ENCODE measurements around the gene CSRP1.

CSRP1 gene

DNA sequence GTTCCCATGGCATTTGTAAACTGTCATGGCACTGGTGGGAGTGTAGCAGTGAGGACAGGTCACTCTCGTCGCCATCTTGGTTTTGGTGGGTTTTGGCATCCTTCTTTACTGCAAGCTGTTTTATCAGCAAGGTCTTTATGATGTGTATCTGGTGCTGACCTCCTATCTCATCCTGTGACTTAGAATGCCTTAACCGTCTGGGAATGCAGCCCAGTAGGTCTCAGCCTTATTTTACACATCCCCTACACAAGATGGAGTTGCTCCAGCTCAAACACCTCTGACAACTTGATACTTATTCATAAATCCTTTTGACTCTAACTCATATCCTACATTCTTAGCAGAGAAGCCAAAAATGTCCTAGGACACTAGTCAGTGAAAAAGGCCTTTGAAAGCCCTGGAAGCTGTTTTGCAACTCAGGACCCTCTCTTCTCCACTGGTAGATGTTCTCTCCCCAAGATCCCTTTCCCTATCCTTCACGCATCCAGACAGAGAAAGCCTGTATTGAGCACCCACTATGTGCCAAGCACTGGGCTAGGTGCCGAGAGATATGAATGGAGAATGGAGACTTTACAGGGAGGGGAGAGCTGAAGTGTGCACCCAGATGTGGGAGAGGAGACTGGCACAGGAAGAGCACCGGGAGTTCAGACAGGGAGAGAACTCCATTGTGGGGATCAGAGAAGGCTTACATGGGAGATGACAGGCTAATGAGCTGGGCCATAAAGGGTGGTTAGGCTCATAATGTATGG lies 6.7 kb upstream of the CSRP1 start:
- DNase-seq = no peak

DNA sequence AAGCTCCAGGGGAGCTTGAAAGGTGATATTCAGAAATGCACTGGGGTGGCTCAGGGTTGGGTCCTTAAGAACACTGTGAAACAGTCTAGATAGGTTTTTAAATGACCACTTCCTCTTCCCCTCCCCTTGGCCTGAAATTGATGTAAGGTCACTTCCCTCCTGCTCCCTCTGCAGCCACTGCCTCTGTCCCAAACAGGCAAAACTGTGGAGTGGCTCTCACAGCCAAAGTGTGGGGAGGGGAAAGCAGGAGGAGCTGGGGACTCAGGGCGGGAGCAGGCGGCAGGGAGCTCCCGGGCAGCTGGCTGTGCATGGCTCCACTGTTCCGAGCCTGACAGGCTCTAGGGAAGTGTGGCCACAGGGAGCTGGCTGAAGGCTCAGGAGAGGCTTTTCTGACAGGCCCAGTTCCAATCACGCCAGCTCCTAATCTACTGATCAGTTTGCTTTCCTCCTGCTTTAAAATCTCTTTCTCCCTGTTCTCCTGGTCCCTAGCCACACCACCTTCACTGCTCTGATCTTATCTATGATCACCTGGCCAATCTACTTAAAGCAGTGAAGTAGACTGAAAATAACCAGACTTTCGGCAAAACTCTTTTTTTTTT lies 5.1 kb upstream of the CSRP1 start:
- DNase-seq = no peak

DNA sequence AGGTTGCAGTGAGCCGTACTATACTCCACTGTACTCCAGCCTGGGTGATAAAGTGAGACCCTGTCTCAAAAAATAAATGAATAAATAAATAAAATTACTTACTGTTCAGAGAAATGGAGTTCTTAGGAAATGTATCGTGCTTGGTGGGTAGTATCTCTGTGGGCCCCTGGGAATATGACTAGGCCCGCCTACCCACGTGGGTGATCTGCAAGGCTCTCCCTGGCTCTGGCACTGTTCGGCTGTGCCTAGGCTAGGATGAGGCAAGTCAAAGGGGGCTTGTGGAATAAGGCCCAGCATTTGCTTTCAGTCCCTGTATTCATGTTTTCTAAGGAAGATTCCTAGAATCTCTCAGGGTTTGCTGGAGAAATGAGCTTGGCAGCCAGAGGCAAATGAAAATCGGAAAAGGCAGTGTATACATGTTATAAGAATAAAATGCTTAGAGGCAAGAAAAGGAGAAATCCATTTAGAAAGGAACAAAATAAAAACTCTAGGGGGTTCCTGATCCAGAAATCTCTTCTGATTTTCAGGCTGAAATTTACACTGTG lies 4.5 kb upstream of the CSRP1 start:
- no peak for DNase-seq

DNA sequence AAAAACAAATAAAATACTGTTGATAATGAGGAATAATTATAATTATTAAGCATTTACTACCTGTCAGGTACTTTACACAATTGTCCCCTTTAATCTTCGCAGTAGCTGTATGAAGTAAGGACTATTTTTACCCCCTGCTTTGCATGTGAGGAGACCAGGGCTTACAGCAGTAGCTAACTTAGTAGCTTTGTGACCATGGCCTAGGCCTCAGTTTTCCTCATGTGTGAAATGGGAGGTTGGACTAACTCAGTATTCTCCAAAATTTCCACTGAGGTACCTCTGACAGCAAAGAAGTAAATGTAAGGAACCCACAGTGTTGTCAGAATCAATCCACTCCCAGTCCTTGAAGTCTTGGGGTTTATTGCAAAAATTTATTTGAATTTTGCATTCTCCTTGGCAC lies 3.8 kb upstream of the CSRP1 start:
- DNase-seq = no peak

DNA sequence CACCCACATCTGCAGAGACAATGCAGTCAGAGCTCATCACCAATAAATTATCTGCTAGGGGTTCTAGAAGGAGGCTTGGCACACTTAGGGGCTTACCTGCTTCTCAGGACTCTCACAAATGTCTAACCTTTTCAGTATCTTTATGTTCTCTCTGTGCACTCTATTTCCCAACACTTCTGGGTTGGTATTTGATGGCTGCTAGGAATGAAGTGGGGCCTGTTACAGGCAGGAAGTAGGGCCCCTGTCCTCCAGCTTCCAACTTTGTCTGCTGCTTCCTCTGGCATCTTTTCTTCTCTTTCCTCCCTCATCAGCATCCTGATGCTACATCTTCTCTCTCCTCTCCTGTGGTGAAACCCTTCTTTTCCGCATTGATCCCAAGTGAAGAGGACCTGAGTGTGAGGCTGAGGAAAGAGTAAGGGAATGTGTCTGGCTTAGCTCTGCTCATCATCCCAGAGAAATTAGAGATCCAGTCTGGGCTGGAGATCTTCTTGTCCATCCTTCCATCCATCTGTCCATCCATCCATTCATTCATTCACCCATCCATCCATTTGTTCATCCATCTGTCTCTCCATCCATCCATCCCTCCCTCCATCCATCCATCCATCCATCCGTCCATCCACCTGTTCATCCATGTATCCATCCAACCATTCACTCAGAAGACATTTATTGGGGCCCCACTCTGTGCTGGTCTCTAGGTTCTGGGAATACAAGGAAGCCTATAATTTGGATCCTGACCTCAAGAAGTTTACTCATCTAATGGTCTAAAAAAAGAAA lies 2.9 kb upstream of the CSRP1 start:
- no peak for DNase-seq

DNA sequence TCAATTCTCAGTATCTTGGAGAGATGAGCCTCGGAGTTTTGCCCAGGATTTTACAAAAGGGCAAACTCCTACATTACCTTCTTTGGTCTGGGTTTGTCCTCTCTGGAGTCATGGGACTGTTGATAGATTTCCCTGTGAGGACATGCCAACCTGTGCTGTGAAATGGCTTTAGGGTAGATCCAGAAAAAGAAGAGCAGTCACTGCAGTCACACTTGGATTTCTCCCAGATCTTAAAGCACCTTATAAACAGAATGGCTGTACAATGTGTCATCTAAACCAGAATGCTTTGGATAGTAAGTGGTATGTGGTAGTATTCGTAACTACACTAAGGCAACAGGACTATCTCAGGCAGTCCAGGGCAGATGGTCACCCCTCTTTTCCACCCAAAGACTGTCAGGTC lies 1.9 kb upstream of the CSRP1 start:
- no peak for DNase-seq

DNA sequence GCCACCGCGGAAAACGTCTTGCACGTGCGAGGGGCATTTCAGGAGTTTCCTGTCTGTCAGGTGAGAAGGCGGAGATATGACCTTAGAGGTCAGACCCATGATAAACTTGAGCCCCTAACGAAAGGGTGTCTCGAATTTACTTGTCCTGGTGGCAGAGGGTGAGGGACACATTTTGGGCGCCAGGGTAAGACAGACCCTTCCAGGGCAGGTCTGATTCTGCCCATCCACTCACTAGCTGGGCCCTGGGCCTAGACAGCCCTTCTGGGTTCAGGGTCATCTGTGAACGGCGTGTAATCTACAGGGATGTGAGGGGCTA lies 395 bp upstream of the CSRP1 start:
- no peak for DNase-seq

DNA sequence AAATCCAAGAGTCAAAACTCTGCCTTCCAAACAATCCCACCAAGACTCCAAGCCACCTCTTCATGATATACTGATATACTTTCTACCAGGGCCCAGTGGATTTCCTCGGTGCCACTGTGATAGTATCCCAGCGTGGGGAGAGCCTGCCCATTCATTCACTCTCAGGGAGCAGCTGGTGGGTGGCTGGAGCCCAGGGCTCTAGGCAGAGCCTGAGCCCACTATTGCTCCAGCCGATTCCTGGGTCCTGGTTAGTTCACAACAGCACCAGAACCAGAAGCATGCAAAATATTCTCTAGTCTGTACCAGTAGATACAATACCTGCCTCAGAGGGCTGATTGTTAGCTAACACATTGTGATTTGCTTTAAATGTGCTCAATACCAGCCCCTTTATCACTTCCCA lies 831 bp downstream of the CSRP1 start:
- DNase-seq = no peak

DNA sequence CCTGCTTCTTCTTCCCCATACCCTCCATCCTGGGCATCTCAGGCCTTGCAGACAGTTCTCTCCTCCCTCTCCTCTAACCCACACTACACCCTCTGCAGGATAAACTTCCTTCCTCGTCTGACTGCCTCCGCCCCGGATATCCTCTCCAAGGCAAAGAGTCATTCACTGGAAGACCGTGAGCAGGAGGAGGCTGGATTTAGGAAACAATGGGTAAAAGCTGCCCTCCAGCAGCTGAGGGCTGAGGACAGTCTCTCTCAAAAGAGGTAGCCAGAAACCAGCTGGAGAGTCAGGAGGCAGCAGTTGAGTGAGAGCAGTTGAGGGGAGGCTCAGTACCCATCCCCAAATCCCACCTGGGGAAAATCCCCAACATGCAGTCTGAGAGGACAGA lies 1.4 kb downstream of the CSRP1 start:
- no peak for DNase-seq

DNA sequence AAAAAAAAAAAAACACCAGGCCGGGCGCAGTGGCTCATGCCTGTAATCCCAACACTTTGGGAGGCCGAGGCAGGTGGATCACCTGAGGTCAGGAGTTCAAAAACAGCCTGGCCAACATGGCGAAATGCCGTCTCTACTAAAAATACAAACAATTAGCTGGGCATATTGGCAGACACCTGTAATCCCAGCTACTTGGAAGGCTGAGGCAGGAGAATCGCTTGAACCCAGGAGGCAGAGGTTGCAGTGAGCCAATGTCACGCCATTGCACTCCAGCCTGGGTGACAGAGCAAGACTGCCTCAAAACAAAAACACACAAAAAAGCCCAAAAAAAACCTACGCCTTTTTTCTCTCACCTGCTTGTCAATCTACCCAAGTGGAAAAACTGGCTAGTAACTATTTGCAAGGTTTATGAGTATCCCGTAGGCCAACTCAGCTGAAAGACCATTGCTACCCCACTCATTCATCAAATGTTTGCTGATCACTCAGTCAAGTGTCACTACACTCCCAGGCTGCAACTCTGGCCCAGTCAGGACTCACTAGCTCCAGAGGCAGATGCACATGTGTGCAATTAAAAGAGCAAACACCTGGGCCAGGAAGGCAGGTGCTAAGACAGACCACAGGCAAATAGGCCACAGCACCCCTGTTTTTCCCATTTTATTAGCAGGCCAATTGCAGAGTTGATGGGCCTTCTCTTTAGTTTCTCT lies 2.0 kb downstream of the CSRP1 start:
- no peak for DNase-seq

DNA sequence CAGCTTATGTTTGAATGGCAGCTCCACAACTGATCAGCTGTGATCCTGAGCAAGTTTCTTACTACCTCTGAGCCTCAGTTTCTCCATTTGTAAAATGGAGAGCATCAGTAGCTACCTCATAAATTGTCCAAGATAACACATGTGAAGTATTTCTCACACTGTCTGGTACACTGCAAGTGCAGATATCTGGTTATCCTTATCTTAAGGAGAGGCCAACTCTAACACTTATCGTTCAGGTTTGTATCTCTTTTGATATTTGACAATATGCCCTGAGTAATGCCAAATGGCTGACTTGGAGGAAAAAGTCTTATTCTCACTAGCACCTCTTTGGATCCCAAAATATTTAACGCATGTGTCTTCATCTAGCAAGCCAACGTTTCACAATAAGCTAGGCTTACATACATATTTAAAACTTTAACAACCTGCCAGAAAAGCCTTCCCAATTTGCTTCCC lies 2.7 kb downstream of the CSRP1 start:
- DNase-seq = no peak

DNA sequence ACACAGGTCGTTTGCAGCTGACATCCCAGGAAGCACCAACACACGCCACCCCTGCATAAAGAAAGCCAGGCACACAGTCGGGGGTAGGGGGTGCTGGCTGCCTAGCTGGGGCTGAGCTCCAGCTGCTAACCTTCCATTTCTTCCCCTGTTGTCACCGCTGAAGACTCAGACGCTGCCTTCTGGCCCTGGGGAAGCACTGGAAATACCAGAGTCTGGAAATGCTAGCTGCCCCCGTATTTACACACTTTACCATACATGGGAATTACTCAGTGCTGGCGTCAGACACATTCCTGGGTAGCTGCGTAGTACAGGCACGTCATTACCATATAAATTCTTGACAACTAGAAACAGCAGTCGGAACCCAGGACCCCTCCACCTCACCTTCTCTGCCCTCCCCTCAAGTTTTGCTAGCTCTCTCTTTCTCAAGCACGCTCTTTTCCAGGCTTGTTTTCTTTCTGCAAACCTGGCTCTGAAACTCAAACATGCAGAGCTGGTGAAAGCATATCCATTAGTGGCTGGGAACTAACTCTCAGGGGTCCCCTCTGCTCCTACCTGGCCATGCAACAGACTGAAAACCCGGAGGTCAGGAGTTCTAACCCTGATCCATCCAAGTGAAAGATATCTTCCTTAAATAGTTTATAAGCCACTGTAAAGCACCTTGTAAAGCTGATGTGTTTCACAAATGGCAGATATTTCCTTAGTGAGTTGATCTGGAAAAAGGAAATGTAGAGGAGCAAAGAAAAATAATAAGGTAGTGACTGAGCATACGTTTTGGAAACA lies 3.3 kb downstream of the CSRP1 start:
- no peak for DNase-seq

DNA sequence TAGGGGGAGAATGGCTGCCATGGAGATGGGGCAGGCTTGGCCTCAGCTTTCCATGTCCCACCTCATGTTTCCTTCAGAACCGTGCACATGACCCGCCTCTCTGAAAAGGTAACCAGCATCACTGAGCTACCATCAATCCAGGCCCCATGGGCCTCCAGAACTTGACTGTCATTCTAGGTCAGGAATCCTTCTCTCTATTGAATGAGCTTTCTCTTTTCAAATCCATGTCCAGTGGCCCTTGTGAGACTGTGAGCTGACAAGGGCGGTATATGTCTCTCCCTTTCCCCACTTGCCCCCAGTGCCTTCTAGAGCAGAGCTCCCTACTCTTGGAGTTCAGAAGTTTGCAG lies 4.4 kb downstream of the CSRP1 start:
- no peak for DNase-seq

DNA sequence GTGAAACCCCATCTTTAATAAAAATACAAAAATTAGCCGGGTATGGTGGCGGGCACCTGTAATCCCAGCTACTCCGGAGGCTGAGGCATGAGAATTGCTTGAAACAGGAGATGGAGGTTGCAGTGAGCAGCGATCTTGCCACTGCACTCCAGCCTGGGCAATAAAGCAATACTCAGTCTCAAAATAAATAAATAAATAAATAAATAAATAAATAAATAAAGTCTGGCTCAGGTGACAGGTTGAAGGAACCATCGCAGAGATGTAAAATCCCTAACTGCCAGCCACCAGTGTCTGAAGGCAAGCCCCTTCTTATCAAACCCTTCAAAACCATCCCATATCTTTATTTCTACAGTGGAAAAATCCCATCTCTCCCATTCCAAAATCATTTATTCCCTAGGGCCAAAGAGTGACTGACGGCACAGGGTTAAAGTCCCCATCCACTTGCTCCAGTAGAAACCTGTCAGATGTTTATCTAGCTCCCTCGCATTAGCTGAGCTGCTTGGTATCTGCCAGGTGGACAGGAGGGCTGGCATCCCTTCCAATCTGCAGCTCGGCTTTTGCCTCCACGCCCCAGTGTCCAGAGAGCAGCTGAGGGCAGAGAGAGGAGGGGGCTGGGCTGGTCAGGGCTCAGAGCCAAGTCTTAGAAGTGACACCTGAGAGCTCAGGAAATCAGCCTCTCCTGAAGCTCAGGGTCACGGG lies 5.0 kb downstream of the CSRP1 start:
- DNase-seq = no peak

DNA sequence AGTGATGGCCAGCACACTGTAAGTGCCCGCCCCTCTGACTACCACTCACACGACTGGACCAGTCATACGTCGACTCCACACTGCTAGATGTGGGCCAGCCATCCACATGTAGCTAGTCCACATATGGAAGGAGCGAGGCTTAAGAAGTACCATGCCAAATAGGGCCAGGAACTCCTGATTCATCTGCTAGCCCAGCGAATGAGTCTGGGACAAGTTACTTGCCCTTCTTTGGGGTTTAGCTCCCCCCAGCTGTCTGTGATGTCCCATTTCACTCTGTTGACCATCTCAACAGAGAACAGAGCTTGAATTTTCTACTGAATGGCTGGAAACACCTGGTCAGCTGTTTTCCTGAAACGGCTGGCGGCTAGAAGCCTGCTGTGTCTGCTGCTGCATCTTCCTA lies 5.8 kb downstream of the CSRP1 start:
- DNase-seq = no peak

DNA sequence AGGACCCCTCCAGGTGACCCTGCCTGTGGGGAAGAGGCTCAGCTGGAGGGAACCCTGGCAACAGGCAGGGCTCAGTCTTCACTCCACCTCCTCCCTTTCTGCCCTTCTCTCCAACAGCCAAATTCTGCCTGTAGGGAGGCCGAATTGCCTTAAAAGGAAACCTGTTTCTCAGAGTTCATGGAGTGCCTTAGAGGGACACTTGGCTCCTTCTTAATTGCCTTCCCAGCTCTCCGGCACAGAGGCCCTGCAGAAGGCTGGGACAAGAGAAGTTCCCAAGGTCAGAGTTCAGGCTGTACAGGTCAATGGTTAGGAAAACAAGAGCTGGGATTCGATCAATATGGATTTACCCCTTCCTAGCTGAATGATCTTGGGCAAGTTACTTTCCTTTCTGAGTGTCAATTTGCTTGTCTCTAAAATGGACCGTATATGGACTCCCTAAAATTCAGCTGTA lies 6.2 kb downstream of the CSRP1 start:
- no peak for DNase-seq

DNA sequence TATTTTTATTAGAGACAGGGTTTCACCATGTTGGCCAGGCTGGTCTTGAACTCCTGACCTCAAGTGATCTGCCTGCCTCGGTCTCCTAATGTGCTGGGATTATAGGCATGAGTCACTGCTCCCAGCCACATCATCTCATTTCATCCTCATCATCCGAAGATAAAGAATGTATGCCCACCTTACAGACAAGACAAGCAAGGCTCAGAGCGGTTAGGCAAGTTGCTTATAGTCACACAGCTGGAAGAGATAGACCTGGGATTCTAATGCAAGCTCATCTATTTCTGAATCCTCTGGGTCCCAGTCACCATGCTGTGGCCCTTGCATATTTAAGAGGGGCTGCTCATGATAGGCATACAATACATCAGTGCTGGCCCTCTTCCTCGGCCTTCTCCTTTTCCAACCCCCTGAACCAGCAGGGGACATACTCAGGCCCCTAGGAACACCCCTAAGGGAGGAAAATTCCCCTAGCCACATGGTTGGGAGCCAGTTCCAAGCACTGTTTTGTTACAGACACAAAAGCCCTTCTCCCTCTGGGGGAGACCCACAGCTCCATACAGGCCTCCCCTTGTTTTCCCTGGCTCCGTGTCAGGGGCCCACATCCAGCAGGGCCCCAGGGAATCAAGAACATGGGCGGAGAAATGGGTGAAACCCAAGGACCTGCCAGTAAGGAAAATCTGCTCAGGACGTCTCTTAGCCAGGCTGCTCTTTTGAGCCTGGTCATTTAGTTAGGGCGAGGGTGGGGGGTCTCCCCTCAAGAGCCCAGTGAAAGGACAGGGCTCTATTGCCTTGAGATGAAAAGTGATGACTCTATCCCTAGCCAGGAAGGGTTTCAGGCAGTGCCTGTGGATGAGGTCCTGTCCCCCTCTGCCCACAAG lies 6.9 kb downstream of the CSRP1 start:
- DNase-seq = no peak

DNA sequence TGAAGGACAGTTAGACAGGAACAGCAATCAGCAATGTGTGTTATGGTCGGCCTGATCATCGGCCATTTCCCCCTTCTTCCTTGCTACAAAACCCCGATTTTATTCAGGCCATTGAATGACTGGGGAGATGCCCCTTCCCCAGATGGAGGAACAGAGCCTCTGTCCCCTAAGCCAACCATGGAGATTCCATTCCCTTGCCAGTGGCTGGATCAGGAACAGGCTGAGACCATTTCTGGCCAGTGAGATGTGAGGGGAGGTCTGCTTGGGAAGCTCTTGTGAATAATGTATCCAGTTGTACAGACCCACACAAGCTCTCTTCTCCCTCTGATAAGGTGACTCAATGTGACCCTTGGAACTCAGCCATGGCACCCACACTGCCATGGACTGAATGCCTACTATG lies 7.7 kb downstream of the CSRP1 start:
- DNase-seq = no peak

DNA sequence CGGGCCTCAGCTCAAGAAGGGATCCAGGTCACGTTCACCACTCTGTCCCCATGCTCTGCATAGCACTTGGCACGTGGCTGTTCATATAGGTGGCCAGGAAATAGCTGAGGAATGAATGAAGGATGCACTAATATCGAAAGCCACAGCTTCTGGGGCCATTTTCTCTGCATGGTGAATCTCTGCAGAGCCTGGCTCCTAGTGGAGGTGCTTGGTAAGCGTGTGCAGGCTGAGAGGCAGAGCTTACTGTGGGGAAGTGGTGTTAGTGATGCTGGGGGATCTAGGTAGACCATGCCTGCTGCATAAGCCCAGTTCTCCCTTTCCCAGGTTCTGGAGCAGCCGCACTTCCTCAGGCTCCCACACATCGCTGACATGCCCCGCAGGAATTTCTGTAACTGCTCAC lies 8.3 kb downstream of the CSRP1 start:
- DNase-seq = no peak

DNA sequence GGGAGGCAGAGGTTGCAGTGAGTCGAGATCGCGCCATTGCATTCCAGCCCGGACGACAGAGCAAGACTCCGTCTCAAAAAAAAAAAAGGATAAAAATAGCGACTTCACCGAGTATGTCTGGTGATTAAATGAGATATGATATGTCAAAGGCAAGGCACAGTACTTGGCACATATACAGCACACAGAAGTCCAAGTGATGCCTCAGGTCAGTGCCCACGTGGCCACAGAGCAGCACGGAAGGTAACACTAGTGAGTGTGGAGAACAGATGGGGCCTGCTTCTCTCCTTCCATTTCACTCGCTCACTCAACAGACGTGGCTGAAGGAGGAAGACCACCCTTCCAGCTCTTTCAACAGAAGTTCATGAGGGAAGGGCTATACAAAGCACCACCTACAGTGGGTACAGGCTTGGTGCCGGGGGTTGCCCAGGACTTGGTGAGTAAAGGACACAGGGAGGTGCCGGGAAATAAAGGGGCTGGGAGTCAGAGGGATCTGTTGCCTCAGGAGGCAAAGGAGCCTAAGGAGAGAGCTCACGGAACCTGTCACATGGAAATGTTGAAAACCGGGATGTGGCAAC lies 8.9 kb downstream of the CSRP1 start:
- no peak for DNase-seq

DNA sequence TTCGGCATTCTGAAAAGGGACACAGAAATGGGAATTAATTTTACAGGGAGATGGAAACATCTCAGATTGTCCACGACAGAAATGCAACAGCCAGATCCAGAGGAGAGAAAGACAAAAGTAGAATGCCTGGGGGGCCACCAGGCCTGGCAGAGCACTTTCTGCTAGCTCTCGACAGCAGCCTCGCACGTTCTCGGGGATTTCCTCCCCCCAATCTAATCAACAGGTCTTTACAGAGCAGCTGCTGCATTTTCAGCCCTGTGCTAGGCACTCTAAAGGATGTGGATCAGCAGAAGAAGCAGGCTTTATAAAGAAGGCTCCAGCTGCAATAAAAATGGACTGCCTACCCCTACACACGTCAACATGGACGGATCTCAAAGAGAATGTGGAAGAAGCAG lies 10.6 kb downstream of the CSRP1 start:
- no peak for DNase-seq

All from NCI-H1694 treated with DMSO at 0.1 percent for 48 hours (cell line).